Measurements from ENCODE around the gene SERPINE3.

GRCh38 chr13:51322826-51323225 lies 16.7 kb upstream of the SERPINE3 start:
- TF ChIP-seq CEBPB (IDR thresholded peaks at IDR 0.05; ENCODE audit: low read depth, low read length) (no peak), POLR2A (IDR thresholded peaks at IDR 0.05; ENCODE audit: low read depth, low read length) (no peak), CTCF (conservative IDR thresholded peaks at IDR 0.05; ENCODE audit: low read depth, low read length) (no peak), RCOR1 (IDR thresholded peaks at IDR 0.05; ENCODE audit: insufficient replicate concordance, low read length) (no peak), CHD1 (IDR thresholded peaks at IDR 0.05; ENCODE audit: low read depth, low read length) (no peak)
